Caco-2 (cell line): ENCODE measurements around the gene OR4D9. TPM values are rescaled to one million over a fixed set of nuclear protein-coding genes. Genes with fewer than 3 reads are reported as not detected.
A peak's percentile ranks its signal among the peaks of the same experiment; 100 is the strongest.

Experiments used
- BruUV-seq: library from RNA; stranded (reverse); fragments of 400-500 nt; replicated peaks from 2 replicates; lab custom pipeline; 2021; lab: Mats Ljungman, UMichigan
- CTCF ChIA-PET: fragments of 300-600 bp; sonication (Branson Sonifier 250); formaldehyde crosslinking; loops from one replicate; lab custom pipeline; 2022; ENCODE audit warnings: antibody characterized with exemption; lab: Charles Lee
- POLR2A ChIA-PET: fragments of 300-600 bp; sonication (Branson Sonifier 250); formaldehyde crosslinking; loops from one replicate; lab custom pipeline; 2022; ENCODE audit warnings: antibody characterized with exemption; lab: Charles Lee
- DNase-seq, 2 experiments: peaks; one replicate each; pipeline versions ENCODE4 v3.0.0 to v3.0.0-alpha.2; 2020 to 2022
- H3K27me3 ChIP-seq: replicated peaks from 2 replicates; pipeline ENCODE4 v1.6.0; 2011; ENCODE audit warnings: low read length; ENCODE audit not compliant: control insufficient read depth, insufficient read depth
- H3K36me3 ChIP-seq: 2 replicates; pipeline ENCODE4 v1.5.1; 2011; ENCODE audit warnings: low read length; ENCODE audit not compliant: control insufficient read depth, insufficient read depth
- H3K4me1 ChIP-seq: fragments of 250-450 bp; sonication (Bioruptor Pico); 2 replicates; pipeline ENCODE4 v1.5.1; 2020; ENCODE audit warnings: mild to moderate bottlenecking
- H3K4me3 ChIP-seq: 2 replicates; pipeline ENCODE4 v1.5.1; 2011; ENCODE audit warnings: low read depth, mild to moderate bottlenecking, control low read depth, low read length
- H3K9me3 ChIP-seq: fragments of 250-450 bp; sonication (Bioruptor Pico); 2 replicates; pipeline ENCODE4 v1.5.1; 2020; ENCODE audit warnings: mild to moderate bottlenecking, moderate library complexity
- H3K27ac Mint-ChIP-seq: one replicate; pipeline ENCODE4 v1.8.0; 2022; ENCODE audit warnings: mixed read lengths; ENCODE audit not compliant: unreplicated experiment
- H3K27me3 Mint-ChIP-seq: one replicate; pipeline ENCODE4 v1.8.0; 2022; ENCODE audit warnings: mixed read lengths; ENCODE audit not compliant: insufficient read depth, unreplicated experiment
- H3K36me3 Mint-ChIP-seq: one replicate; pipeline ENCODE4 v1.8.0; 2022; ENCODE audit warnings: mild to moderate bottlenecking, mixed read lengths; ENCODE audit not compliant: insufficient read depth, unreplicated experiment
- H3K4me1 Mint-ChIP-seq: one replicate; pipeline ENCODE4 v1.8.0; 2022; ENCODE audit warnings: low read depth, mixed read lengths; ENCODE audit not compliant: unreplicated experiment
- H3K4me3 Mint-ChIP-seq: one replicate; pipeline ENCODE4 v1.8.0; 2022; ENCODE audit warnings: mild to moderate bottlenecking, moderate library complexity, mixed read lengths; ENCODE audit not compliant: unreplicated experiment
- H3K9me3 Mint-ChIP-seq: one replicate; pipeline ENCODE4 v1.8.0; 2022; ENCODE audit warnings: mixed read lengths; ENCODE audit not compliant: unreplicated experiment
- intact Hi-C: fragments of 100-400 bp; cut with micrococcal nuclease; formaldehyde crosslinking; loops from one replicate; pipeline ENCODE4 v1.10.0; 2022; ENCODE audit not compliant: unreplicated experiment
- total RNA-seq: library from RNA; stranded (reverse); gene quantifications from 2 replicates; pipeline ENCODE4 v1.2.3, GENCODE V29; 2022
- TF ChIP-seq, protein P1 (sequence below), 2 experiments: fragments of 200-600 bp in 1 of 2; IDR thresholded peaks; 1 replicate in 1 of 2; 2 replicates in 1 of 2; pipeline versions ENCODE4 v1.5.1 to v1.8.0; 2011 to 2022; ENCODE audit warnings: antibody characterized with exemption in 1 of 2, control low read depth in 1 of 2, inconsistent platforms in 1 of 2, low read depth in 1 of 2, low read length in 1 of 2, mild to moderate bottlenecking in 1 of 2, moderate library complexity in 1 of 2; ENCODE audit not compliant: insufficient read depth in 1 of 2, severe bottlenecking in 1 of 2, unreplicated experiment in 1 of 2

The OR4D9 gene
- total RNA-seq, 1 experiment from 2014 or later = not detected

DNA sequence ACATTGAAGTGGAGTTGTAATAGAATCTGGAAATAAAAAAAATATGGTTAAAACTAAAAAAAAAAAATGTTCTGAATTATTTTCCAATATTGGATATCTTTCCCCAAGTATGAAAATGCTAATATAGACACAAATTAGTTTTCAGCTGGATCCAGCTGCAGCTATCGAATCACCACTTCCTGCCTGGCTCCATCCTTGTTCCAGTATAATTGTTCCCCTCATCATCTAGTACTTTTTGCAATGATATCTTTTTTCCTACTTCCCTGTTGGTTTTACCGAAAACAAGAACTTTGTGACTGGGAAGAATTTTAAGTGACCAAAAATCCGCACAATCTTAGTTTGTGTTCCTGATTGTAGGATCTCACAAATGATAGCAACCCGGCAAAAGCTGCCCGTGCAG lies 9.4 kb downstream of the OR4D9 start:
- H3K36me3 Mint-ChIP-seq = no peaks in the 10 kb centered on the region
- Histone ChIP-seq H3K4me1 (no peaks in the 10 kb centered on the region), H3K9me3 (no peaks in the 10 kb centered on the region), H3K27me3 (no peaks in the 10 kb centered on the region; the same call in 1 of the 2 replicates), H3K4me3 (no peak overlapping the region), H3K36me3 (no peaks in the 10 kb centered on the region)
- BruUV-seq = no TSS peak
- POLR2A ChIA-PET = no interaction called here
- H3K4me3 Mint-ChIP-seq = no peak overlapping the region
- H3K27me3 Mint-ChIP-seq = peaks cover 19% of the 10 kb centered on the region
- no peak for DNase-seq
- H3K27ac Mint-ChIP-seq = no peak overlapping the region
- TF ChIP-seq, protein P1, sequence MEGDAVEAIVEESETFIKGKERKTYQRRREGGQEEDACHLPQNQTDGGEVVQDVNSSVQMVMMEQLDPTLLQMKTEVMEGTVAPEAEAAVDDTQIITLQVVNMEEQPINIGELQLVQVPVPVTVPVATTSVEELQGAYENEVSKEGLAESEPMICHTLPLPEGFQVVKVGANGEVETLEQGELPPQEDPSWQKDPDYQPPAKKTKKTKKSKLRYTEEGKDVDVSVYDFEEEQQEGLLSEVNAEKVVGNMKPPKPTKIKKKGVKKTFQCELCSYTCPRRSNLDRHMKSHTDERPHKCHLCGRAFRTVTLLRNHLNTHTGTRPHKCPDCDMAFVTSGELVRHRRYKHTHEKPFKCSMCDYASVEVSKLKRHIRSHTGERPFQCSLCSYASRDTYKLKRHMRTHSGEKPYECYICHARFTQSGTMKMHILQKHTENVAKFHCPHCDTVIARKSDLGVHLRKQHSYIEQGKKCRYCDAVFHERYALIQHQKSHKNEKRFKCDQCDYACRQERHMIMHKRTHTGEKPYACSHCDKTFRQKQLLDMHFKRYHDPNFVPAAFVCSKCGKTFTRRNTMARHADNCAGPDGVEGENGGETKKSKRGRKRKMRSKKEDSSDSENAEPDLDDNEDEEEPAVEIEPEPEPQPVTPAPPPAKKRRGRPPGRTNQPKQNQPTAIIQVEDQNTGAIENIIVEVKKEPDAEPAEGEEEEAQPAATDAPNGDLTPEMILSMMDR (IDR thresholded peaks at IDR 0.05; ENCODE audit: insufficient read depth in 1 of 2, low read depth in 1 of 2, low read length in 1 of 2, severe bottlenecking in 1 of 2, unreplicated experiment in 1 of 2) = no peak
- CTCF ChIA-PET = interaction anchor here (0.6 kb wide), 1 partner anchor 517 kb away, joined by 4 read pairs; no protein-coding TSS in a partner anchor
- intact Hi-C loops = no loop called here
- no peaks in the 10 kb centered on the region for H3K9me3 Mint-ChIP-seq
- H3K4me1 Mint-ChIP-seq = no peaks in the 10 kb centered on the region

DNA sequence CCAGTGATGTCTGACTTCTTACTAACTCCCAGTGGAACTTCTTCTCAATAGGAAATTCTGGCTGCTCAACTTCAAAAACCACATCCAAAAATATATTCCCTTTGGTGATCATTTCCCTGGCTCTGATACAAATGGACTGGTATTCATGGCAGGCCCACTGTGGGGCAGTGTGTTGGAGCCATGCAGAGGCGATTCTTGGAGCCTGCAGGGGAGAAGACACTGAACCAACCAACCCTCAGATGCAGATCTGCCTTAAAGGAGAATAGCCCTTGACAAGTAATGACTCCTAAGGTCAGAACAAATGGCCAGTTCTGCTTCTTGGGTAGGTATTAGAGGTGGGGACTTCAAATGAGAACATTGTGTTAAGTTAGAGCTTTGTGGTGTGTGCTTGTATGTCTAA lies 12.2 kb downstream of the OR4D9 start:
- BruUV-seq = no TSS peak
- no peak overlapping the region for H3K27ac Mint-ChIP-seq
- DNase-seq = peak in 1 of 2 experiments; percentile 34
- ChIA-PET CTCF (interaction anchor here (0.7 kb wide), 1 partner anchor 332 kb away, joined by 6 read pairs; no protein-coding TSS in a partner anchor), POLR2A (no interaction called here)
- H3K27me3 Mint-ChIP-seq = peaks cover 14% of the 10 kb centered on the region
- Histone ChIP-seq H3K4me1 (no peaks in the 10 kb centered on the region), H3K4me3 (no peak overlapping the region), H3K36me3 (no peaks in the 10 kb centered on the region), H3K9me3 (no peaks in the 10 kb centered on the region), H3K27me3 (no peaks in the 10 kb centered on the region; the same call in 1 of the 2 replicates)
- H3K9me3 Mint-ChIP-seq = no peaks in the 10 kb centered on the region
- H3K4me3 Mint-ChIP-seq = no peak overlapping the region
- H3K36me3 Mint-ChIP-seq = no peaks in the 10 kb centered on the region
- peaks cover 3% of the 10 kb centered on the region for H3K4me1 Mint-ChIP-seq
- TF ChIP-seq, protein P1 (IDR thresholded peaks at IDR 0.05; ENCODE audit: insufficient read depth in 1 of 2, low read depth in 1 of 2, low read length in 1 of 2, severe bottlenecking in 1 of 2, unreplicated experiment in 1 of 2) = peak in 1 of 2 experiments; percentile 45
- intact Hi-C loops = no loop called here

DNA sequence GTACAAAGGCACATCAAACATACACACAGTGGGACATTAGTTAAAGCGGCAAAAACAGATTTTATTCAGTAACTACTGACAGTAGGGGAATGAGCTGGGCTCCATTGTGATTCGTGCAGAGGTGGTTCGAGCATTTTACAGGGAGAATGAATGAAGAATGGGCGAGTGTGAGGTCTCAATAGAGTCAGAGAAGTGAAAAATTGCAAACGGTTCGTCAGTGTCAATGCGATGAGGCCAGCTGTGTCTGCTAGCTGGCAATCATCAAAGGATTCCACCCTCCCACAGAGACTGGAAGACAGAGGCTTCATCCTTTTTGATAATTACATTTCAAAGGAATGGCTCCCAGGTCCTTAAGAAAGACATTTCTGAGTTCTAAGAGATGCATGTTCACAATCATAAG lies 17.4 kb downstream of the OR4D9 start:
- no TSS peak for BruUV-seq
- Histone ChIP-seq H3K9me3 (no peaks in the 10 kb centered on the region), H3K36me3 (no peaks in the 10 kb centered on the region), H3K4me1 (no peaks in the 10 kb centered on the region), H3K4me3 (no peak overlapping the region), H3K27me3 (no peaks in the 10 kb centered on the region)
- TF ChIP-seq, protein P1 (IDR thresholded peaks at IDR 0.05; ENCODE audit: insufficient read depth in 1 of 2, low read depth in 1 of 2, low read length in 1 of 2, severe bottlenecking in 1 of 2, unreplicated experiment in 1 of 2) = no peak
- no peak overlapping the region for H3K4me3 Mint-ChIP-seq
- H3K4me1 Mint-ChIP-seq = peaks cover 5% of the 10 kb centered on the region
- ChIA-PET CTCF (no interaction called here), POLR2A (no interaction called here)
- no peak for DNase-seq
- H3K36me3 Mint-ChIP-seq = no peaks in the 10 kb centered on the region
- intact Hi-C loops = no loop called here
- peaks cover 6% of the 10 kb centered on the region for H3K27me3 Mint-ChIP-seq
- no peak overlapping the region for H3K27ac Mint-ChIP-seq
- peaks cover 10% of the 10 kb centered on the region for H3K9me3 Mint-ChIP-seq
